Measurements from ENCODE around the gene RBM47.

The RBM47 gene

DNA sequence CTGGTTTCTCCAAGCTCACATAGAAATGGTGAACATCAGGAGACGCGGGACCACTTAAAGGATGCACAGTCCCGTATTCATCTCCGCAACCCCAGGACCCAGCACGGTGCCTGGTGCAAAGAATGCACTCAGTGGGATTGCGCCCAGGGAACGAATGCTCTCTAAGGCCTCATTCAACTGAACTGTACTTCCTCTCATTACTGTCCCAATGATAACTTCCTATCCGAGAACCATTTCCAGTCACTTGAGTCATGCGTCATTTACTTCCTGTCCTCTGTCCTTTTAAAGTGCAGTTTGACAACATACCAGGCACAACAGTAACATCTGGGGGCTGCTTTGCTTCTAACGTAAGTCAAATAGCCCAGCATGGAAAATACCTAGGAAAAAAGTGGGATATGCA is 75.7 kb downstream of the RBM47 start:
- TF ChIP-seq CTCF (IDR thresholded peaks at IDR 0.05) (no peak), ZFX (IDR thresholded peaks at IDR 0.05; ENCODE audit: borderline replicate concordance) (no peak)
- no peak overlapping the region for H3K27ac ChIP-seq

DNA sequence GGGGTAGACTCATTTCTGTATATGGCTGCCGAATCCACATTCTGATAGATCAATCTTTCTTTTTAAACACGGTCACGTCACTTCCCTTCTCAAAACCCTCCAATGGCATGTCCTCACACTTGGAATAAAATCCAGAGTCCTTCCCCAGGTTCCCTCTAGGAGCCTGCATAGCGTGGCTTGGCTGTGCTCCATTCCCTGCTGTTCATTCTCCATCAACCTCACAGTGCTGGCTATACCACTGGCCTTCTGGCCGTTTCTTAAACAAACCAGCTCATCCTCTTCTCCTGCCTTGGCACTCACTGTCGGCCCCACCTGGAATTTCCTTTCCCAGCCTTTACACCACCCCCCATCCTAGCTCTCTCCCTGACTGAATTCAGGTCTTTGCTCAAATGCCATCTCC is 77.1 kb downstream of the RBM47 start:
- peak overlapping the region; percentile 87; the same call in 1 of the 2 replicates for H3K27ac ChIP-seq
- no peak for TF ChIP-seq CTCF (IDR thresholded peaks at IDR 0.05)
- TF ChIP-seq ZFX (IDR thresholded peaks at IDR 0.05; ENCODE audit: borderline replicate concordance): no peak

DNA sequence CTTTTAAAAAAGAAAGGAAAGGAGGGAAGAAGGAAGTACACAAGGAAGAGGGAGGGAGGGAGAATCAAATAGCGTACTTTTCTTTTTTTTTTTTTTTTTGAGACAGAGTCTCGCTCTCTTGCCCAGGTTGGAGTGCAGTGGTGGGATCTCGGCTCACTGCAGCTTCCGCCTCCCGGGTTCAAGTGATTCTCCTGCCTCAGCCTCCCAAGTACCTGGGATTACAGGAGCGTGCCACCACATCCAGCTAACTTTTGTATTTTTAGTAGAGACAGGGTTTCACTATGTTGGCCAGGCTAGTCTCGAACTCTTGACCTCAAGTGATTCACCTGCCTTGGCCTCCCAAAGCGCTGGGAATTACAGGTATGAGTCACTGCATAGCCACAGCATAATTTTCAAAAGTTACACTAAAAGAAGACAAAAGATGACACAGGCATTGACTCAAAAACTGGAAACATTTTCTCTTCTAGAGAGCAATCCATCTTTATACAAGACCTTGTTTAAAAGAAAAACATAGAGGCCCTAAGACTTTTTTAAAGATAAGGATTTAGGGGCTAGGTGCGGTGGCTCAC is 78.0 kb downstream of the RBM47 start:
- H3K27ac ChIP-seq: peak overlapping the region; percentile 87

GRCh38 chr4:40550948-40551462 is 78.7 kb downstream of the RBM47 start:
- H3K27ac ChIP-seq: peak overlapping the region; percentile 87
- TF ChIP-seq ZFX (IDR thresholded peaks at IDR 0.05; ENCODE audit: borderline replicate concordance) (no peak), CTCF (IDR thresholded peaks at IDR 0.05) (peak; percentile 75)

GRCh38 chr4:40550196-40550595 is 79.5 kb downstream of the RBM47 start:
- no peak for TF ChIP-seq CTCF (IDR thresholded peaks at IDR 0.05)
- no peak for TF ChIP-seq ZFX (IDR thresholded peaks at IDR 0.05; ENCODE audit: borderline replicate concordance)
- H3K27ac ChIP-seq: peak overlapping the region; percentile 87

- peak overlapping the region; percentile 79 for H3K27ac ChIP-seq
Observed at GRCh38 chr4:40548256-40548655, 81.4 kb downstream of the RBM47 start.

DNA sequence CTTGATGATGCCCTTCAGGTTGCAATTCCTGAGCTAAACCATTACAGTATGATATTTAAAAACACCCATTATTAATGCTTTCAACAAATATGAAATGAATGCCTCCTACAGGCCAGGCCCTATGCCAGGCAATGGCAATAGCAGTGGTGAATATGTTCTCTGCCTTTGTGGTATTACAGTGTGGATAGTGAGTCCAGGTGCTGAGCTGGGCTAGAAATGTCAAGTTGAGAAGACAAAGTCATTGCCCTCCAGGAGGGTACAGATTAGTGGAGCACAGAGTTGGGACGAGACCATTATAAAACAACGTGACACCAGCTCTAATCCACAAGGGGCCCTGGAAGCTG is 81.9 kb downstream of the RBM47 start:
- H3K27ac ChIP-seq: peak overlapping the region; percentile 79
- no peak; the same call in 1 of the 2 replicates for TF ChIP-seq CTCF (IDR thresholded peaks at IDR 0.05)
- TF ChIP-seq ZFX (IDR thresholded peaks at IDR 0.05; ENCODE audit: borderline replicate concordance): no peak

More at GRCh38 chr4:40548256-40548655, 81.4 kb downstream of the RBM47 start:
- no peak for TF ChIP-seq ZFX (IDR thresholded peaks at IDR 0.05; ENCODE audit: borderline replicate concordance)
- no peak for TF ChIP-seq CTCF (IDR thresholded peaks at IDR 0.05)
